ENCODE measurements around the gene SPECC1L.

GRCh38 chr22:24319451-24319850 is 48.8 kb downstream of the SPECC1L start:
- TF ChIP-seq, protein P1, sequence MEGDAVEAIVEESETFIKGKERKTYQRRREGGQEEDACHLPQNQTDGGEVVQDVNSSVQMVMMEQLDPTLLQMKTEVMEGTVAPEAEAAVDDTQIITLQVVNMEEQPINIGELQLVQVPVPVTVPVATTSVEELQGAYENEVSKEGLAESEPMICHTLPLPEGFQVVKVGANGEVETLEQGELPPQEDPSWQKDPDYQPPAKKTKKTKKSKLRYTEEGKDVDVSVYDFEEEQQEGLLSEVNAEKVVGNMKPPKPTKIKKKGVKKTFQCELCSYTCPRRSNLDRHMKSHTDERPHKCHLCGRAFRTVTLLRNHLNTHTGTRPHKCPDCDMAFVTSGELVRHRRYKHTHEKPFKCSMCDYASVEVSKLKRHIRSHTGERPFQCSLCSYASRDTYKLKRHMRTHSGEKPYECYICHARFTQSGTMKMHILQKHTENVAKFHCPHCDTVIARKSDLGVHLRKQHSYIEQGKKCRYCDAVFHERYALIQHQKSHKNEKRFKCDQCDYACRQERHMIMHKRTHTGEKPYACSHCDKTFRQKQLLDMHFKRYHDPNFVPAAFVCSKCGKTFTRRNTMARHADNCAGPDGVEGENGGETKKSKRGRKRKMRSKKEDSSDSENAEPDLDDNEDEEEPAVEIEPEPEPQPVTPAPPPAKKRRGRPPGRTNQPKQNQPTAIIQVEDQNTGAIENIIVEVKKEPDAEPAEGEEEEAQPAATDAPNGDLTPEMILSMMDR (IDR thresholded peaks at IDR 0.05 in 8 of 11, conservative IDR thresholded peaks at IDR 0.05 in 3 of 11): no peak
- no peak for TF ChIP-seq POLR2AphosphoS5 (IDR thresholded peaks at IDR 0.05)
- no peak for TF ChIP-seq POLR2A (IDR thresholded peaks at IDR 0.05)
